Measurements from ENCODE around the gene RHAG.
A peak's percentile ranks its signal among the peaks of the same experiment; 100 is the strongest.
"Not testable (repeated sequence)": the region's sequence is repeated elsewhere in the genome, so short reads cannot be mapped to it uniquely, and the experiment has no call there.

Gene RHAG

GRCh38 chr6:49635480-49635879 lies 1.2 kb downstream of the RHAG start:
- no peak for DNase-seq

- no peak for DNase-seq
Measured at GRCh38 chr6:49634836-49635218, 1.8 kb downstream of the RHAG start.

DNA sequence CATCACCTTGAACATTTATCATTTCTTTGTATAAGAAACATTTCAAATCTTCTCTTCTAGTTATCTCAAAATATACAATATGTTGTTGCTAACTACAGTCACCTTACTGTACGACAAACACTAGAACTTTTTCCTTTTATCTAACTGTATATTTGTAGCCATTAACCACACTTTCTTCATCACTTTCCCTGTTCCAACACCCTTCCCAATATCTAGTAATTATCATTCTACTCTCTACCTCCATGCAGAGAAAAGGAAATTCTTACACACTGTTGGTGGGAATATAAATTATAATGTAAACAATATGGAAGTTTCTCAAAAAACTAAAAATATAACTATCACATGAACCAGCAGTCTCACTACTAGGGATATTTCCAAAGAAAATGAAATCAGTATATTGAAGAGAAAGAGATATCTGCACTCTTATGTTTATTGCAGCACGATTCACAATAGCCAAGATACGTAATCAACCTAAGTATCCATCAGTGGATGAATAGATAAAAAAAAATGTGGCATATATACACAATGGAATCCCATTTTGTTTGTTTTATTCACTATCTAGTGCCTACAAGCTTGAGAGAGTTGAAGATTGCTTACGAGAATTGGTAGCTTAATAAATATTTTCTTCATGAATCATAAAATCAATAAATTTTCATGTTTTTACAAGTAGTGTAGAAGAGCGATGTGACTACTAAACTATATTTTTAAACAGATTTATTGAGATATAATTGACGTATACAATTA lies 2.4 kb downstream of the RHAG start:
- no peak for DNase-seq

- no peak for DNase-seq
Measured at GRCh38 chr6:49633541-49633940, 3.1 kb downstream of the RHAG start.

- DNase-seq, result no peak
Measured at GRCh38 chr6:49632727-49633126, 3.9 kb downstream of the RHAG start.

- DNase-seq, result not testable (repeated sequence)
Measured at GRCh38 chr6:49629485-49630088, 7.1 kb downstream of the RHAG start.

DNA sequence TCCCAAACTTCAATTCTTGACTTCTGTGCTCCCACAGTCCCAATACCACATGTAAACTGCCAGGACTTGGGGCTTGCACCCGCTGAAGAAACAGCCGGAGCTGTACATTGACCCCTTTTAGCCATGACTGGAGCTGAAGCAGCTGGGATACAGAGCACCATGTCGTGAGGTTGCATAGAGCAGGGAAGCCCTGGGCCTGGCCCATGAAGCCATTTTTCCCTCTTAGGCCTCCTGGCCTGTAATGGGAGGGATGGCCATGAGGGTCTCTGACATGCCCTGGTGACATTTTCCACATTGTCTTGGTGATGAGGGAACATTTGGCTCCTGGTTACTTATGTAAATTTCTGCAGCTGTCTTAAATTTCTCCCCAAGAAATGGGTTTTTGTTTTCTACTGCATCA lies 9.8 kb downstream of the RHAG start:
- no peak for DNase-seq

DNA sequence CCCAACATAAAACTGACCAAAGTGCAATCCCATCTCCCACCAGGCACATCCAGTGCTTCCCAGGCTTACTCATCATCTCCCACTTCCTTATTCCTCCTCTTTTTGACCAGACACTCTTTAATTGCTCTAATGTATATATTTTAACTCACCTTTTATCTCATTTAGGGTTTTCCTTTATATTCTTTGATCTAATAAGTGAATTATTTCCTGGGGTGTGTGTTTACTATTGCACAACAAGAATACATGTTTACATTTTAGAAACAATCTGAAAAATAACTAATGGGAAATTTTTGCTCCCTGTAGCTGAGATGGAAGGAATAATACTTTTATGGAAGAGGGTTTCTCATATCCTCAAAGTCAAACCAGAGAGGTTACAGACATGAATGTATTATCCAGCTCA lies 18.4 kb downstream of the RHAG start:
- no peak for DNase-seq

DNA sequence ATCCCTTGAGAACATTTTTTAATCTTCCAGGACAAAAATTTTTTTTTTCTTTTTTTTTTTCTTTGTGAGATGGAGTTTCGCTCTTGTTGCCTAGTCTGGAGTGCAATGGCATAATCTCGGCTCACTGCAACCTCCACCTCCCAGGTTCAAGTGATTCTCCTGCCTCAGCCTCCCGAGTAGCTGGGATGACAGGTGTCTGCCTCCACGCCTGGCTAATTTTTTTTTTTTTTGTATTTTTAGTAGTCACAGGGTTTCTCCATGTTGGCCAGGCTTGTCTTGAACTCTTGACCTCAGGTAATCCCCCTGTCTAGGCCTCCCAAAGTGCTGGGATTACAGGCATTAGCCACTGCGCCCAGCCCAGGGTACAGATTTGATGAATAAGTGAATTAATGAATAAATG lies 22.5 kb downstream of the RHAG start:
- DNase-seq, result not testable (repeated sequence)

DNA sequence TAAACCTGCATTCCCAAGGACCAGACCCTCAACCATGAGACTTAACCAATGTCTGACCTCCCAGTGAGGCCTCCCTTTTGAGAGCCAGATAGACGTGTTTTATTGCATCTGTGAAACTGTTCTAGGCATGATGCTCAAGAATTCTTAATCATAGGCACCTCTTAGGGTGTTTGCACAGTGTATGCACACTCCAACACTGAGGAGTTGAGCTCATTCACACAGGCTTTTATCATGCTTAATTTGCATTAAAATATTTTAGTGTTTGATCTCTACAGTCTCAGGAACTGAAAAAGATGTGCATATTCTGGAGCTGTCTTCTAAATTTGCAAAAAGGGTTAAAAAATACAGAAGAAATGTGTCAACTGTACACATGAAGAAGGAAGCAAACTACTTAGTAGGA lies 27.4 kb downstream of the RHAG start:
- no peak for DNase-seq

GRCh38 chr6:49608275-49608674 lies 28.4 kb downstream of the RHAG start:
- DNase-seq, result not testable (repeated sequence)

DNA sequence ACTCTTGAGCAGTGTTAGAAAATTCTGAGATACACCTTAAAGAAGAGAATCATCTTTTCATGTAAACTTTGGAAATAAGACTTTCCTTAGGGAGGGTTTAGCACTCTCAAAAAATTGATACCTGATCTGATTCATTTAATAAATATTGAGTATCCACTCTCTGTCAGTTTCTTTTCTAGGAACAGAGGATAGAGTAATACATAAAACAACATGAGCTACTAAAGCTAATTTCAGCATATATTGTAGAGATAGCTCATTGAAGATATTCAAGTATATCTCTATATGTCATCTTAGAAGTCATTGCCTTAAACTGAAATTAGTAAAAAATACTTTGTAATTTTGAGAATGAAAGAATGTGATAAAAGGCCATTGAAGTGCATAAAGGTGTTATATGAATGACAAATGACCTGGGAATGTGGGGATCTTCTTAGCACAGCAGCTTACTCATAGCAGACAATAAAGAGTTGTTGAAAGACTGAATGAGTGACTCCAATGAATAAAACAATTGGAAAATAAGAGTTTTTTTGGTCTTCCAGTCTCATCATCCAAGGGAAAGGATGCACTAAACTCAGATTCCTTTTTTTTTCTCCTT lies 29.2 kb downstream of the RHAG start:
- DNase-seq, result no peak

DNA sequence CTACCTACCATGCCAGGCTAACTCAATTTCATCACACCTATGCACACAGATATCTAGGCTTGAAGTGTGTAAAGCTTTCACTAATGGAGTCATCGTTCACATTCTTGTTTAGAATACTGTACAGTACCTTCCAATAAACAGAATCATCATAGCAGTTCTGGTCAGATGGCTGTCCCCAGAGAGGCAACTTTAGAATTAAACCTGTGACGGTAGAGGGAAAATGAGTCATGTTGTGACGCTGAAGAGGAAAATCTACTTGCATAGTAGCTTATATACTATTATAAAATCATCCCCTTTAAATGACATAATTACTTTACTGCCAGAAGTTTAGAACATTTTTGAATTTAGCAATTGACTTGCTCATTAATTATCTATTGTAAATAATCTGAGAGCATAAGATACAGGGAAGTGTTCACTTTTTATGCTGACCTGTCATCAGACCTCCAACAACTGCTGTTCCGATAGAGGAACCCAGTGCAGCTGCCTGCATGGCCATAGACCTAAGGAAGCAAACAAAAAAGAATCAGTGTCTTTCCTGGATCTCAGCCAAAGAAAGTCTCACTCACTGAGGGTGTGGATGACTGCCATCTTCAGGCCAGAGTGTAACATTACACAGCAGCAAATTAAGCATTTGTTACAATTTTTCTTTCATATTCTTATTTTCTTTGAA lies 29.8 kb downstream of the RHAG start:
- DNase-seq, result peak in 2 of 6 experiments; percentile 1 to 11

GRCh38 chr6:49604080-49604479 lies 32.6 kb downstream of the RHAG start:
- not testable (repeated sequence) for DNase-seq

- not testable (repeated sequence) for DNase-seq
Measured at GRCh38 chr6:49587262-49587661, 49.4 kb downstream of the RHAG start.

DNA sequence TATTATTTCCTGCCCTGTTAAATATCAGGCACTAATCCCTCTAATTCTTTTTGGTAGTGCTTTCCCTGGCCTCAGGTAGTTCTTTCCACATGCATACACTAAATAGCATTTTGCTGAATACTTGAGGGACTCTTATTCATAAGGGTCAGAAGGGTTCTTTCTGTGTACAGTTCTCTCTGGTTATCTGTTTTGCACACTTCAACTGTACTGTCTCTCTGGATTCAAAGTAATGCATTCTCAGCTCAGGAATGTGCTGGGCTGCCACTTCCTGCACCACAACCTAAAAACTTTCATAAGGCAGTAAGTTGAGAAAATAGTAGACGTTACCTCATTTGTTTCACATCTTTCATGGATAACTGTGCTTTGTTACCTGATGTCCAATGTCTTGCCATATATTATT lies 54.1 kb downstream of the RHAG start:
- DNase-seq, result no peak

DNA sequence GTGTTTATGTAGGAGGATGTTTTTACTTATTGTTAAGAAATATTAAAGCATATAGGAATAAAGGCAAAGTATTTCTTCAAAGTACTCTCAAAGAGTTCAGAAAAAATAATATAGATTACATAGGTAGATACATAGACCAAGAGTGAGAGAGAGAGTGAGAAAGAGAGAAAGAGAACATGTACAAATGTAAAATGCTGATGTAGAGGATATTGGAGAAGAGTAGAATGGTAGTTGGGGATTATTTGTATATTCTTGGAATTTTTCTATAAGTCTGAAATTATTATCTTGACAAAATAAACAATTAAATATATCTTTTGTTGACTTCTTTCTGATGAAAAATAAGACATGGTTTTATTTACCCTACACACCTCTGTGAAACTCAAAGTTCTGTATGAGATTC lies 57.0 kb downstream of the RHAG start:
- no peak for DNase-seq

- no peak for DNase-seq
Measured at GRCh38 chr6:49576618-49577017, 60.0 kb downstream of the RHAG start.

GRCh38 chr6:49570474-49571079 lies 66.1 kb downstream of the RHAG start:
- DNase-seq, result no peak

- no peak for DNase-seq
Measured at GRCh38 chr6:49565855-49566254, 70.8 kb downstream of the RHAG start.

DNA sequence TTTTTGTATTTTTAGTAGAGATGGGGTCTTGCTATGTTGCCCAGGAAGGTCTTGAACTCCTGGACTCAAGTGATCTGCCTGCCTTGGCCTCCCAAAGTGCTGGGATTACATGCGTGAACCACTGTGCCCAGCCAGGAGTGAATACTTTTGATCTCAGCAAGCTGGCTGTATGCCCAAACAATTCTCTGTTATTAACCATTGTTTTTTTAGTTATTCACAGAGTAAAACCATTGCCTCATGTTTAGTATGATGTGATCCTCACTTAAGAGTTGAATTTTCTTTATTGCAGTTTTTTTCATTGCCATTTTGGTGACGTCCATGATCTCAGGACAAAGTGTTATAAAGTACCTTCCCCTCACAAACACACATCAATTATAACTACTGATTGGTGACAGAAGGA lies 71.4 kb downstream of the RHAG start:
- no peak for DNase-seq

DNA sequence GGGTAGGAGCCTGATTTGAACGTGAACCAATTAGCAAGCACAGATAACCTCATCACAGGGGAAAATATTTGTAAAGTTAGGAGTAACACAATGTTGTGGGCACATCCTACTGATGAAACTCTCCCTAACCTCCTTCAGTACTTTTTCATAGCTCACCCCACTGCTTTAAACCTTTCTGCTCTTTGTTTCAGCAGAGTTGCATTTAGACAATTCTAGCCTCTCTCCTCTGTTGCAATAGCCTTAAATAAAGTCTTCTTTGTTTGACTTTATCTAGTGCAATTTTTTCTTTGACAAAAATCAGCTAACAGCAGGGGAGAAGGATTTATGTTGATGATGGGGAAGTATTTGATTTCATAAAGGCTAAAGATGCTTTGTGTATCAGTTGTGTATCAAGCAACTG lies 72.1 kb downstream of the RHAG start:
- DNase-seq, result no peak

Data from stimulated activated naive CD4-positive, alpha-beta T cell (primary cell).